ENCODE data around the gene FGD5. TPM values are rescaled to one million over a fixed set of nuclear protein-coding genes. Genes with fewer than 3 reads are reported as not detected.

Gene FGD5
- total RNA-seq, 1 donor from 2014 or later: 0.14 TPM

GRCh38 chr3:14969671-14970070, 150.9 kb downstream of the FGD5 start:
- DNase-seq: no peak
- peaks cover 7% of the 10 kb centered on the region for H3K4me1 Mint-ChIP-seq
- H3K4me3 Mint-ChIP-seq: no peak overlapping the region
- no peak overlapping the region for H3K27ac Mint-ChIP-seq
- H3K9me3 Mint-ChIP-seq: peaks cover 5% of the 10 kb centered on the region
- intact Hi-C loops (cut with micrococcal nuclease): no loop called here
- no peaks in the 10 kb centered on the region for H3K27me3 Mint-ChIP-seq
- H3K36me3 Mint-ChIP-seq (ENCODE audit: low read depth): peaks cover 43% of the 10 kb centered on the region

GRCh38 chr3:14976317-14976716, 157.6 kb downstream of the FGD5 start:
- Mint-ChIP-seq H3K4me3 (no peak overlapping the region), H3K36me3 (ENCODE audit: low read depth) (peaks cover 47% of the 10 kb centered on the region), H3K27ac (no peak overlapping the region), H3K27me3 (no peaks in the 10 kb centered on the region), H3K4me1 (peaks cover 24% of the 10 kb centered on the region), H3K9me3 (no peaks in the 10 kb centered on the region)
- intact Hi-C loops (cut with micrococcal nuclease): no loop called here
- no peak for DNase-seq

GRCh38 chr3:14980689-14981088, 161.9 kb downstream of the FGD5 start:
- intact Hi-C loops (cut with micrococcal nuclease): no loop called here
- H3K4me3 Mint-ChIP-seq: no peak overlapping the region
- peaks cover 14% of the 10 kb centered on the region for H3K4me1 Mint-ChIP-seq
- DNase-seq: no peak
- no peaks in the 10 kb centered on the region for H3K9me3 Mint-ChIP-seq
- H3K36me3 Mint-ChIP-seq (ENCODE audit: low read depth): peaks cover 30% of the 10 kb centered on the region
- no peak overlapping the region for H3K27ac Mint-ChIP-seq
- H3K27me3 Mint-ChIP-seq: no peaks in the 10 kb centered on the region

Other genes with a start within 250 kb of the FGD5 start
- 16.0 and 16.8 TPM in 2 replicates for gene CCDC174, start 167.2 kb upstream of the FGD5 start, total RNA-seq
- 0.19 and 0.28 TPM in 2 replicates for gene C3orf20, start 143.8 kb upstream of the FGD5 start, total RNA-seq
- 48.8 and 52.5 TPM in 2 replicates for gene NR2C2, start 128.6 kb downstream of the FGD5 start, total RNA-seq
- gene MRPS25, start 246.4 kb downstream of the FGD5 start, total RNA-seq: 103 and 114 TPM in 2 replicates